Neuronal stem cell (in vitro differentiated cells): Measurements from ENCODE around the gene SCYGR3.

Experiments used
- DNase-seq: peaks from one replicate; pipeline ENCODE4 v3.0.0-alpha.2; 2013; ENCODE audit warnings: low spot score
- H2AFZ ChIP-seq: one replicate; pipeline ENCODE4 v1.6.1; 2013; ENCODE audit warnings: mild to moderate bottlenecking, low read length, inconsistent platforms
- H2AK5ac ChIP-seq: 2 replicates; pipeline ENCODE4 v1.6.1; 2013; ENCODE audit warnings: low read depth, mild to moderate bottlenecking, inconsistent platforms, low read length, moderate library complexity, mixed read lengths
- H2BK120ac ChIP-seq: 2 replicates; pipeline ENCODE4 v1.6.1; 2013; ENCODE audit warnings: low read depth, mild to moderate bottlenecking, inconsistent platforms, low read length, moderate library complexity, mixed read lengths
- H2BK12ac ChIP-seq: one replicate; pipeline ENCODE4 v1.6.1; 2013; ENCODE audit warnings: low read length, inconsistent platforms
- H2BK15ac ChIP-seq: 2 replicates; pipeline ENCODE4 v1.6.1; 2013; ENCODE audit warnings: mild to moderate bottlenecking, low read length, inconsistent platforms, mixed read lengths
- H2BK5ac ChIP-seq: one replicate; pipeline ENCODE4 v1.6.1; 2013; ENCODE audit warnings: inconsistent platforms, mild to moderate bottlenecking, low read length, moderate library complexity
- H3K14ac ChIP-seq: one replicate; pipeline ENCODE4 v1.6.1; 2013; ENCODE audit warnings: low read length, inconsistent platforms
- H3K18ac ChIP-seq: 2 replicates; pipeline ENCODE4 v1.6.1; 2013; ENCODE audit warnings: low read length, inconsistent platforms
- H3K23ac ChIP-seq: 2 replicates; pipeline ENCODE4 v1.6.1; 2013; ENCODE audit warnings: low read depth, mild to moderate bottlenecking, mixed read lengths, low read length, inconsistent platforms; ENCODE audit not compliant: poor library complexity
- H3K27ac ChIP-seq: replicated peaks from 3 replicates; pipeline ENCODE4 v1.5.1; 2013; ENCODE audit warnings: low read length, inconsistent platforms
- H3K27me3 ChIP-seq, 3 experiments: 2 replicates each; pipeline ENCODE4 v1.6.1; 2013; ENCODE audit warnings: low read length in 3 of 3, mild to moderate bottlenecking in 2 of 3, inconsistent platforms in 1 of 3, low read depth in 1 of 3, mixed read lengths in 1 of 3, moderate library complexity in 1 of 3; ENCODE audit not compliant: control insufficient read depth in 3 of 3, insufficient read depth in 3 of 3
- H3K36me3 ChIP-seq, 2 donors: replicated peaks in 1 of 2; 2 replicates each; pipeline ENCODE4 v1.6.1; 2013; ENCODE audit warnings: low read length in 2 of 2; ENCODE audit not compliant: control insufficient read depth in 2 of 2, insufficient read depth in 2 of 2
- H3K4ac ChIP-seq: 2 replicates; pipeline ENCODE4 v1.6.1; 2013; ENCODE audit warnings: inconsistent platforms, mild to moderate bottlenecking, low read length, moderate library complexity
- H3K4me1 ChIP-seq, 2 donors: 1 replicate in 1 of 2; 2 replicates in 1 of 2; pipeline ENCODE4 v1.6.1; 2013; ENCODE audit warnings: low read length in 2 of 2, low read depth in 1 of 2; ENCODE audit not compliant: control insufficient read depth in 2 of 2, insufficient read depth in 1 of 2
- H3K4me2 ChIP-seq: one replicate; pipeline ENCODE4 v1.6.1; 2013; ENCODE audit warnings: mild to moderate bottlenecking, low read length, inconsistent platforms; ENCODE audit not compliant: insufficient read depth, poor library complexity, severe bottlenecking
- H3K4me3 ChIP-seq, 2 donors: 2 replicates each; pipeline ENCODE4 v1.5.1; 2013; ENCODE audit warnings: low read length in 2 of 2, mild to moderate bottlenecking in 2 of 2, inconsistent platforms in 1 of 2, moderate library complexity in 1 of 2
- H3K79me1 ChIP-seq: one replicate; pipeline ENCODE4 v1.6.1; 2013; ENCODE audit warnings: low read depth, mild to moderate bottlenecking, inconsistent platforms, low read length, moderate library complexity
- H3K9ac ChIP-seq: one replicate; pipeline ENCODE4 v1.6.1; 2013; ENCODE audit warnings: mild to moderate bottlenecking, low read depth, low read length, inconsistent platforms; ENCODE audit not compliant: poor library complexity
- H3K9me3 ChIP-seq, 2 donors: replicated peaks in 1 of 2; 2 replicates each; pipeline versions ENCODE3 to v1.6.1; 2013; ENCODE audit warnings: low read length in 2 of 2, mild to moderate bottlenecking in 2 of 2, inconsistent platforms in 1 of 2, low read depth in 1 of 2, mixed read lengths in 1 of 2, moderate library complexity in 1 of 2; ENCODE audit not compliant: control insufficient read depth in 2 of 2, insufficient read depth in 1 of 2
- H4K8ac ChIP-seq: one replicate; pipeline ENCODE4 v1.6.1; 2013; ENCODE audit warnings: low read depth, mild to moderate bottlenecking, inconsistent platforms, low read length, moderate library complexity
- H4K91ac ChIP-seq: one replicate; pipeline ENCODE4 v1.6.1; 2013; ENCODE audit warnings: low read length, low read depth, mild to moderate bottlenecking, inconsistent platforms; ENCODE audit not compliant: poor library complexity
- WGBS, 2 donors: extraction: QIAGEN DNeasy Blood & Tissue Kit; methylation state at CpG; one replicate each; pipeline ENCODE4 v1.1.7; 2013; ENCODE audit warnings: missing lambda C conversion rate in 2 of 2, mixed read lengths in 1 of 2; ENCODE audit not compliant: insufficient read length in 2 of 2, insufficient replicate concordance in 1 of 2; ENCODE audit errors: extremely low coverage in 2 of 2; 5-methylcytosine and 5-hydroxymethylcytosine counted together

The SCYGR3 gene

GRCh38 chr2:227642656-227643055 lies 28.0 kb upstream of the SCYGR3 start:
- Histone ChIP-seq H3K27me3 (no peaks in the 10 kb centered on the region), H3K23ac (no peak overlapping the region), H2AFZ (no peak overlapping the region), H2BK12ac (no peak overlapping the region), H2BK5ac (no peak overlapping the region), H3K4me3 (no peak overlapping the region), H3K36me3 (no peaks in the 10 kb centered on the region), H3K79me1 (no peaks in the 10 kb centered on the region), H3K27ac (no peak overlapping the region), H2BK120ac (no peak overlapping the region), H3K4me1 (peaks cover 0 to 4% of the 10 kb centered on the region in 2 donors), H3K9ac (no peak overlapping the region), H3K4ac (no peak overlapping the region), H3K18ac (no peak overlapping the region), H2AK5ac (no peak overlapping the region), H4K8ac (no peak overlapping the region), H2BK15ac (no peak overlapping the region), H3K14ac (no peak overlapping the region), H4K91ac (no peak overlapping the region), H3K9me3 (no peaks in the 10 kb centered on the region), H3K4me2 (no peak overlapping the region)
- no CpG with 5 or more reads among the region's 2 CpGs for WGBS, 2 donors
- no peak for DNase-seq

GRCh38 chr2:227634201-227634600 lies 19.6 kb upstream of the SCYGR3 start:
- Histone ChIP-seq H2AK5ac (no peak overlapping the region), H2AFZ (no peak overlapping the region), H3K23ac (no peak overlapping the region), H3K18ac (no peak overlapping the region), H3K27me3 (no peaks in the 10 kb centered on the region), H3K9ac (no peak overlapping the region), H3K4me3 (no peak overlapping the region), H3K79me1 (no peaks in the 10 kb centered on the region), H3K14ac (no peak overlapping the region), H3K4me1 (no peaks in the 10 kb centered on the region), H3K9me3 (no peaks in the 10 kb centered on the region), H3K4me2 (no peak overlapping the region), H2BK5ac (no peak overlapping the region), H3K36me3 (no peaks in the 10 kb centered on the region), H4K91ac (no peak overlapping the region), H2BK12ac (no peak overlapping the region), H3K27ac (no peak overlapping the region), H2BK15ac (no peak overlapping the region), H3K4ac (no peak overlapping the region), H2BK120ac (no peak overlapping the region), H4K8ac (no peak overlapping the region)
- no peak for DNase-seq
- no CpG with 5 or more reads among the region's 3 CpGs for WGBS, 2 donors

- Histone ChIP-seq H3K4me2 (no peak overlapping the region), H3K14ac (no peak overlapping the region), H3K9me3 (no peaks in the 10 kb centered on the region), H2AFZ (no peak overlapping the region), H2BK12ac (no peak overlapping the region), H2AK5ac (no peak overlapping the region), H2BK5ac (no peak overlapping the region), H4K91ac (no peak overlapping the region), H3K79me1 (no peaks in the 10 kb centered on the region), H3K4ac (no peak overlapping the region), H3K27me3 (no peaks in the 10 kb centered on the region), H2BK120ac (no peak overlapping the region), H3K23ac (no peak overlapping the region), H3K9ac (no peak overlapping the region), H3K36me3 (no peaks in the 10 kb centered on the region), H3K27ac (no peak overlapping the region), H4K8ac (no peak overlapping the region), H2BK15ac (no peak overlapping the region), H3K4me3 (no peak overlapping the region), H3K18ac (no peak overlapping the region), H3K4me1 (no peaks in the 10 kb centered on the region)
- DNase-seq, result no peak
- WGBS, 2 donors, result no CpG with 5 or more reads among the region's 6 CpGs
Observed at GRCh38 chr2:227632827-227633226, 18.2 kb upstream of the SCYGR3 start.

- Histone ChIP-seq H3K27ac (no peak overlapping the region), H3K36me3 (no peaks in the 10 kb centered on the region), H3K4me1 (no peaks in the 10 kb centered on the region), H3K4me2 (no peak overlapping the region), H3K27me3 (no peaks in the 10 kb centered on the region), H2BK5ac (no peak overlapping the region), H3K79me1 (no peaks in the 10 kb centered on the region), H4K8ac (no peak overlapping the region), H3K18ac (no peak overlapping the region), H2BK12ac (no peak overlapping the region), H3K4me3 (no peak overlapping the region), H2BK15ac (no peak overlapping the region), H3K23ac (no peak overlapping the region), H3K14ac (no peak overlapping the region), H3K4ac (no peak overlapping the region), H3K9me3 (no peaks in the 10 kb centered on the region), H2AK5ac (no peak overlapping the region), H3K9ac (no peak overlapping the region), H2BK120ac (no peak overlapping the region), H2AFZ (no peak overlapping the region), H4K91ac (no peak overlapping the region)
- no peak for DNase-seq
- no CpG with 5 or more reads among the region's 3 CpGs for WGBS, 2 donors
Observed at GRCh38 chr2:227630322-227630721, 15.7 kb upstream of the SCYGR3 start.
